HCT116 (cell line): Measurements from ENCODE around the gene OPHN1. TPM values are rescaled to one million over a fixed set of nuclear protein-coding genes. Genes with fewer than 3 reads are reported as not detected.

Source experiments
- ATAC-seq: fragments of 200-7000 bp; cut with Tn5 transposase; 2 replicates; pipeline ENCODE4 v1.9.1; 2020; ENCODE audit warnings: mild to moderate bottlenecking, moderate library complexity
- BruUV-seq: library from RNA; stranded (reverse); fragments of 400-500 nt; replicated peaks from 2 replicates; lab custom pipeline; 2021; lab: Mats Ljungman, UMichigan
- CTCF ChIA-PET: fragments of 300-600 bp; sonication (Branson Sonifier 250); formaldehyde crosslinking; loops from one replicate; lab custom pipeline; 2021; ENCODE audit warnings: antibody characterized with exemption; lab: Charles Lee
- POLR2A ChIA-PET: fragments of 300-600, 350-600 bp; sonication (Branson Sonifier 250); formaldehyde crosslinking; loops from one replicate; lab custom pipeline; 2021; ENCODE audit warnings: antibody characterized with exemption; lab: Charles Lee
- RAD21 ChIA-PET, 2 experiments: fragments of 300-600 bp; sonication (Branson Sonifier 250); formaldehyde crosslinking; loops; one replicate each; lab custom pipeline; 2023; ENCODE audit warnings: low total read pairs in 2 of 2; ENCODE audit not compliant: uncharacterized antibody in 2 of 2, unreplicated experiment in 2 of 2, low non-redundant PET in 1 of 2; lab: Charles Lee
- DNase-seq: peaks from one replicate; pipeline ENCODE4 v3.0.0-alpha.2; 2010; ENCODE audit warnings: low read depth, low spot score
- H2AFZ ChIP-seq: fragments of 200-600 bp; shearing (Covaris generic), sonication (generic); 2 replicates; pipeline ENCODE4 v1.6.1; 2017; ENCODE audit warnings: low read depth, mixed run types, mixed read lengths, antibody characterized with exemption, low read length; ENCODE audit not compliant: poor library complexity, severe bottlenecking
- H3K27ac ChIP-seq: 2 replicates; pipeline ENCODE4 v1.5.1; 2012; ENCODE audit warnings: low read depth, low read length
- H3K27me3 ChIP-seq: fragments of 200-600 bp; sonication (generic); 2 replicates; pipeline ENCODE4 v1.6.1; 2016; ENCODE audit warnings: mixed run types, low read length, mixed read lengths; ENCODE audit not compliant: insufficient read depth
- H3K36me3 ChIP-seq, 2 experiments: fragments of 200-500 bp in 1 of 2; fragments of 200-600 bp in 1 of 2; sonication (Bioruptor generic) in 1 of 2; sonication (generic) in 1 of 2; 2 replicates each; pipeline versions ENCODE4 v1.5.1 to v1.6.1; 2014 to 2016; ENCODE audit warnings: low read length in 2 of 2, inconsistent platforms in 1 of 2, mixed read lengths in 1 of 2, mixed run types in 1 of 2; ENCODE audit not compliant: insufficient read depth in 2 of 2, control insufficient read depth in 1 of 2
- H3K4me1 ChIP-seq, 2 experiments: fragments of 200-600 bp in 1 of 2; sonication (generic) in 1 of 2; 2 replicates each; pipeline versions ENCODE4 v1.5.1 to v1.6.1; 2012 to 2017; ENCODE audit warnings: low read length in 2 of 2, inconsistent platforms in 1 of 2, mild to moderate bottlenecking in 1 of 2, mixed read lengths in 1 of 2, mixed run types in 1 of 2, moderate library complexity in 1 of 2; ENCODE audit not compliant: insufficient read depth in 2 of 2, control insufficient read depth in 1 of 2
- H3K4me2 ChIP-seq: fragments of 200-600 bp; sonication (generic); 2 replicates; pipeline ENCODE4 v1.6.1; 2017; ENCODE audit warnings: mixed run types, low read length, mixed read lengths
- H3K4me3 ChIP-seq, 2 experiments: fragments of 200-600 bp in 1 of 2; sonication (generic) in 1 of 2; replicated peaks in 1 of 2; 2 replicates each; pipeline ENCODE4 v1.5.1; 2011 to 2016; ENCODE audit warnings: low read length in 2 of 2, control low read depth in 1 of 2, low read depth in 1 of 2, mild to moderate bottlenecking in 1 of 2, mixed read lengths in 1 of 2, mixed run types in 1 of 2
- H3K79me2 ChIP-seq: fragments of 200-600 bp; sonication (generic); 2 replicates; pipeline ENCODE4 v1.6.1; 2017; ENCODE audit warnings: mild to moderate bottlenecking, mixed run types, low read length, moderate library complexity, mixed read lengths; ENCODE audit not compliant: insufficient read depth
- H3K9ac ChIP-seq: fragments of 200-600 bp; sonication (generic); 2 replicates; pipeline ENCODE4 v1.6.1; 2016; ENCODE audit warnings: low read length, mixed read lengths
- H3K9me2 ChIP-seq: fragments of 200-600 bp; sonication (generic), shearing (Covaris generic); 2 replicates; pipeline ENCODE4 v1.6.1; 2017; ENCODE audit warnings: mixed run types, mild to moderate bottlenecking, moderate library complexity; ENCODE audit not compliant: insufficient read depth
- H3K9me3 ChIP-seq, 2 experiments: fragments of 200-500 bp in 1 of 2; fragments of 200-600 bp in 1 of 2; sonication (Bioruptor generic) in 1 of 2; sonication (generic) in 1 of 2; 2 replicates each; pipeline ENCODE4 v1.6.1; 2014 to 2017; ENCODE audit warnings: low read length in 2 of 2, mixed read lengths in 2 of 2, inconsistent platforms in 1 of 2, low read depth in 1 of 2, mild to moderate bottlenecking in 1 of 2, mixed run types in 1 of 2, moderate library complexity in 1 of 2; ENCODE audit not compliant: control insufficient read depth in 1 of 2, insufficient read depth in 1 of 2
- H4K20me1 ChIP-seq: fragments of 200-600 bp; sonication (generic), shearing (Covaris generic); 2 replicates; pipeline ENCODE4 v1.6.1; 2017; ENCODE audit warnings: mixed run types, mild to moderate bottlenecking, moderate library complexity; ENCODE audit not compliant: insufficient read depth
- CEBPB ChIP-seq: IDR thresholded peaks from 2 replicates; pipeline ENCODE4 v1.6.1; 2012; ENCODE audit warnings: low read depth
- CTCF ChIP-seq, 3 experiments: fragments of 200-600 bp in 1 of 3; sonication (generic) in 1 of 3; IDR thresholded peaks in 2 of 3; conservative IDR thresholded peaks in 1 of 3; 2 replicates each; pipeline ENCODE4 v1.5.1; 2012 to 2017; ENCODE audit warnings: low read depth in 2 of 3, low read length in 2 of 3, antibody characterized with exemption in 1 of 3, borderline replicate concordance in 1 of 3, control low read depth in 1 of 3, mild to moderate bottlenecking in 1 of 3, mixed read lengths in 1 of 3, mixed run types in 1 of 3, moderate library complexity in 1 of 3; ENCODE audit not compliant: insufficient read depth in 1 of 3
- EGR1 ChIP-seq: IDR thresholded peaks from 2 replicates; pipeline ENCODE4 v1.6.1; 2012; ENCODE audit warnings: low read depth
- EZH2 ChIP-seq: fragments of 200-600 bp; sonication (generic); IDR thresholded peaks from 2 replicates; pipeline ENCODE4 v1.6.1; 2017; ENCODE audit warnings: antibody characterized with exemption, mixed run types
- FOSL1 ChIP-seq: IDR thresholded peaks from 2 replicates; pipeline ENCODE4 v1.6.1; 2012; ENCODE audit warnings: low read depth
- POLR2AphosphoS5 ChIP-seq: IDR thresholded peaks from 2 replicates; pipeline ENCODE4 v1.6.1; 2011; ENCODE audit warnings: mild to moderate bottlenecking, low read depth, low read length, moderate library complexity
- RAD21 ChIP-seq: IDR thresholded peaks from 2 replicates; pipeline ENCODE4 v1.6.1; 2012; ENCODE audit warnings: low read depth, mild to moderate bottlenecking
- REST ChIP-seq: IDR thresholded peaks from 2 replicates; pipeline ENCODE4 v1.6.1; 2012; ENCODE audit warnings: low read depth
- SP1 ChIP-seq: IDR thresholded peaks from 2 replicates; pipeline ENCODE4 v1.6.1; 2012; ENCODE audit warnings: low read depth
- SRF ChIP-seq: IDR thresholded peaks from 2 replicates; pipeline ENCODE4 v1.6.1; 2012; ENCODE audit warnings: low read depth
- TCF7L2 ChIP-seq: IDR thresholded peaks from 2 replicates; pipeline ENCODE4 v1.7.0; 2011; ENCODE audit warnings: borderline replicate concordance, inconsistent platforms; ENCODE audit not compliant: insufficient read depth, insufficient read length; ENCODE audit errors: extremely low read depth
- ZBTB33 ChIP-seq: IDR thresholded peaks from 2 replicates; pipeline ENCODE4 v1.6.1; 2011; ENCODE audit warnings: mild to moderate bottlenecking, low read length, moderate library complexity; ENCODE audit not compliant: insufficient replicate concordance; ENCODE audit errors: extremely low read depth
- ZNF274 ChIP-seq: fragments of 200-500 bp; sonication (Bioruptor generic); IDR thresholded peaks from 2 replicates; pipeline ENCODE4 v1.6.1; 2014; ENCODE audit warnings: mild to moderate bottlenecking, low read depth, low read length, inconsistent platforms
- intact Hi-C: fragments of 100-400 bp; cut with micrococcal nuclease; formaldehyde crosslinking; loops from 2 replicates; pipeline ENCODE4 v1.10.0; 2022
- total RNA-seq: library from RNA; stranded (reverse); gene quantifications from one replicate; pipeline ENCODE4 v1.2.1, GENCODE V29; 2021; ENCODE audit not compliant: unreplicated experiment

The OPHN1 gene
- total RNA-seq, 1 experiment from 2014 or later, result 2.9 TPM

GRCh38 chrX:68090266-68090665 lies 343.0 kb downstream of the OPHN1 start:
- ChIA-PET RAD21 (no interaction called here), POLR2A (no interaction called here), CTCF (no interaction called here)
- H3K79me2 ChIP-seq, result no peaks in the 10 kb centered on the region
- no peaks in the 10 kb centered on the region for H3K4me1 ChIP-seq
- no peak overlapping the region for H3K4me2 ChIP-seq
- no peak overlapping the region for H3K9ac ChIP-seq
- H3K9me2 ChIP-seq, result no peaks in the 10 kb centered on the region
- H3K27ac ChIP-seq, result no peak overlapping the region
- no peak overlapping the region for H2AFZ ChIP-seq
- H3K4me3 ChIP-seq, result no peak overlapping the region
- ATAC-seq, result no peak
- no peaks in the 10 kb centered on the region for H3K36me3 ChIP-seq
- TF ChIP-seq ZBTB33 (no peak), RAD21 (peak; percentile 13; the same call in 1 of the 2 replicates)
- no peaks in the 10 kb centered on the region for H4K20me1 ChIP-seq
- no peaks in the 10 kb centered on the region for H3K9me3 ChIP-seq
- no peaks in the 10 kb centered on the region for H3K27me3 ChIP-seq
- DNase-seq, result no peak
- BruUV-seq, result no TSS peak
- intact Hi-C loops, result no loop called here

GRCh38 chrX:68087526-68087925 lies 345.8 kb downstream of the OPHN1 start:
- no peaks in the 10 kb centered on the region for H3K4me1 ChIP-seq
- ATAC-seq, result no peak
- no peak overlapping the region for H3K4me3 ChIP-seq
- ChIA-PET POLR2A (no interaction called here), RAD21 (no interaction called here), CTCF (no interaction called here)
- no peaks in the 10 kb centered on the region for H3K36me3 ChIP-seq
- H3K9me3 ChIP-seq, result no peaks in the 10 kb centered on the region
- intact Hi-C loops, result no loop called here
- no peak overlapping the region for H3K4me2 ChIP-seq
- BruUV-seq, result no TSS peak
- H3K27me3 ChIP-seq, result no peaks in the 10 kb centered on the region
- no peaks in the 10 kb centered on the region for H3K79me2 ChIP-seq
- no peaks in the 10 kb centered on the region for H3K9me2 ChIP-seq
- H2AFZ ChIP-seq, result no peak overlapping the region
- no peak overlapping the region for H3K27ac ChIP-seq
- no peak overlapping the region for H3K9ac ChIP-seq
- no peak for DNase-seq
- H4K20me1 ChIP-seq, result no peaks in the 10 kb centered on the region
- TF ChIP-seq CTCF (IDR thresholded peaks at IDR 0.05 in 2 of 3, conservative IDR thresholded peaks at IDR 0.05 in 1 of 3; ENCODE audit: borderline replicate concordance in 1 of 3, insufficient read depth in 1 of 3, low read depth in 2 of 3, low read length in 2 of 3), result no peak
- no peak for TF ChIP-seq SRF
- no peak for TF ChIP-seq FOSL1
- no peak for TF ChIP-seq REST
- TF ChIP-seq EZH2, result no peak
- TF ChIP-seq RAD21, result no peak
- TF ChIP-seq ZNF274, result no peak
- TF ChIP-seq CEBPB, result no peak
- TF ChIP-seq SP1, result no peak
- no peak for TF ChIP-seq EGR1
- TF ChIP-seq TCF7L2, result no peak
- TF ChIP-seq POLR2AphosphoS5, result no peak
